Esophagus muscularis mucosa (tissue), 4 donors: ENCODE results near the gene ERF. TPM values are rescaled to one million over a fixed set of nuclear protein-coding genes. Genes with fewer than 3 reads are reported as not detected.

Source experiments
- DNase-seq: peaks from one replicate; pipeline ENCODE4 v3.0.0-alpha.2; 2017; ENCODE audit errors: extremely low spot score
- H3K27ac ChIP-seq, 4 donors: fragments of 200-600 bp; sonication (generic); replicated peaks in 1 of 4; 1 replicate in 3 of 4; 2 replicates in 1 of 4; pipeline ENCODE4 v1.5.1; 2016 to 2019; ENCODE audit warnings: mild to moderate bottlenecking in 1 of 4
- H3K27me3 ChIP-seq, 4 donors: fragments of 200-600 bp; sonication (generic); one replicate each; pipeline versions ENCODE4 v1.5.1 to v1.6.0; 2016 to 2019
- H3K36me3 ChIP-seq, 4 donors: fragments of 200-600 bp; sonication (generic); one replicate each; pipeline ENCODE4 v1.5.1; 2016 to 2019
- H3K4me1 ChIP-seq, 4 donors: fragments of 200-600 bp; sonication (generic); one replicate each; pipeline ENCODE4 v1.5.1; 2016 to 2019
- H3K4me3 ChIP-seq, 4 donors: fragments of 200-600 bp; sonication (generic); 1 replicate in 2 of 4; 2 replicates in 2 of 4; pipeline ENCODE4 v1.5.1; 2016 to 2019; ENCODE audit warnings: mild to moderate bottlenecking in 4 of 4, moderate library complexity in 1 of 4
- H3K9me3 ChIP-seq, 4 donors: fragments of 200-600 bp; sonication (generic); 1 replicate in 3 of 4; 2 replicates in 1 of 4; pipeline ENCODE4 v1.5.1; 2016 to 2019
- EP300 ChIP-seq: sonication (generic); formaldehyde crosslinking; IDR thresholded peaks from one replicate; pipeline ENCODE4 v1.6.1; 2017; ENCODE audit warnings: antibody characterized with exemption
- POLR2A ChIP-seq: fragments of 450-650 bp; IDR thresholded peaks from one replicate; pipeline ENCODE4 v1.6.1; 2017; ENCODE audit warnings: antibody characterized with exemption, moderate library complexity, mild to moderate bottlenecking, low read depth
- POLR2AphosphoS5 ChIP-seq, 2 donors: sonication (generic); formaldehyde crosslinking; IDR thresholded peaks; one replicate each; pipeline ENCODE4 v1.6.1; 2017; ENCODE audit warnings: antibody characterized with exemption in 2 of 2
- WGBS: methylation state at CpG from one replicate; pipeline ENCODE4 v1.1.5; 2018; 5-methylcytosine and 5-hydroxymethylcytosine counted together
- intact Hi-C: fragments of 100-400 bp; cut with DNase I; formaldehyde crosslinking; loops from one replicate; pipeline ENCODE4 v1.15.1; 2023
- total RNA-seq, 4 donors: library from RNA; depleted of rRNA; stranded (reverse); fragments of >200 nt; gene quantifications; one replicate each; pipeline versions ENCODE4 v1.1.0 to v1.2.1, GENCODE V29; 2016
- TF ChIP-seq, protein P1 (sequence below), 3 experiments: fragments of 200-600 bp in 2 of 3; fragments of 450-650 bp in 1 of 3; sonication (generic) in 2 of 3; IDR thresholded peaks; one replicate each; pipeline ENCODE4 v1.5.1; 2017 to 2019; ENCODE audit warnings: antibody characterized with exemption in 3 of 3, mild to moderate bottlenecking in 2 of 3, moderate library complexity in 1 of 3

The ERF gene
- total RNA-seq, 4 donors from 2014 or later = 16.6 to 38.8 (median 35.5) TPM

DNA sequence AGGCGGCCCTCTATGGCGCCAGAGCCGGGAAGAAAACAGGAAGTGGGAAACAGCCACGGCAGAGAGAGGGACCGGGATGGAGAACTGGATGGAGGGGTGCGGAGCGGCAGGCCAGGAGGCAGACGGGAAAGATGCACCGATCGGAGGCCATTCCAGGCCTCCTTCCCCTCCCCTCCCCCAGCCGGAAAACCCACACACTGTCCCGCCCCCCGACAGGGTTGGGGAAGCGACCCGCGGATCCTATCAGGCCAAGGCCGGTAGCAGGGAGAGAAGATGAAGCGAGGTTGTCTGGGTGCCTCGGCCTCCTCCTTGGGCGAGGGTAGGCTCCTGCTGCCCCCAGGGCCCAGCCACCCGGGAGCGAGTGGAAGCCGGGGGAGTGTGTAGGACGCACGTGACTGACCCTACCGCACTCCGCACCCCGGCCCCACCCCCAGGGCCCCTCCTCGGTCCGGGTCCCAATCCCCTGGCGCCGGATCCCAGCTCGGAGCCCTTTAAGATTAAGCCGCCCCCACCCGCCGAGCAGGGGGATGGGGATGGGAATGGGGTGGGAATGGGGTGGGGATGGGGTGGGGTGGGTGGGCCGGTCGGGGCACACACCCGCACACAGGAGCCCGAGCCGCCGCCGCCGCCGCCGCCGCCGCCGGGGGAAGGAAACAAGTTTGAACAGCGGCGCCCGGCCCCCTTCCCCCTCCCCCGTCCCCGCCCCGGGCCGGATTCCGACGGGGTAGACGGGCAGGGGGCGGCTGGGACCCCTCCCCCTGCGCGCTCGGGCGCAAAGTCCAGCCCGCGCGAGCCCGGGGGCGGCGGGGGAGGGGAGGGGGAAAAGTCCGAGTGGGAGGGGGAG is 1.5 kb downstream of the ERF start:
- peaks cover 57 to 70% (median 67%) of the 10 kb centered on the region in 4 donors for H3K4me1 ChIP-seq
- H3K27me3 ChIP-seq = no peaks in the 10 kb centered on the region
- peak overlapping the region; percentile 85 to 98 (median 96) for H3K4me3 ChIP-seq
- no peaks in the 10 kb centered on the region for H3K9me3 ChIP-seq
- 1% methylated on average over 30 of the region's 71 CpGs for WGBS
- no peak for DNase-seq
- H3K27ac ChIP-seq = peak overlapping the region; percentile 100
- TF ChIP-seq POLR2AphosphoS5 (IDR thresholded peaks at IDR 0.05) (peak; percentile 37 to 64), POLR2A (no peak)
- H3K36me3 ChIP-seq = peaks cover 5 to 20% (median 18%) of the 10 kb centered on the region in 4 donors
- intact Hi-C loops = no loop called here

DNA sequence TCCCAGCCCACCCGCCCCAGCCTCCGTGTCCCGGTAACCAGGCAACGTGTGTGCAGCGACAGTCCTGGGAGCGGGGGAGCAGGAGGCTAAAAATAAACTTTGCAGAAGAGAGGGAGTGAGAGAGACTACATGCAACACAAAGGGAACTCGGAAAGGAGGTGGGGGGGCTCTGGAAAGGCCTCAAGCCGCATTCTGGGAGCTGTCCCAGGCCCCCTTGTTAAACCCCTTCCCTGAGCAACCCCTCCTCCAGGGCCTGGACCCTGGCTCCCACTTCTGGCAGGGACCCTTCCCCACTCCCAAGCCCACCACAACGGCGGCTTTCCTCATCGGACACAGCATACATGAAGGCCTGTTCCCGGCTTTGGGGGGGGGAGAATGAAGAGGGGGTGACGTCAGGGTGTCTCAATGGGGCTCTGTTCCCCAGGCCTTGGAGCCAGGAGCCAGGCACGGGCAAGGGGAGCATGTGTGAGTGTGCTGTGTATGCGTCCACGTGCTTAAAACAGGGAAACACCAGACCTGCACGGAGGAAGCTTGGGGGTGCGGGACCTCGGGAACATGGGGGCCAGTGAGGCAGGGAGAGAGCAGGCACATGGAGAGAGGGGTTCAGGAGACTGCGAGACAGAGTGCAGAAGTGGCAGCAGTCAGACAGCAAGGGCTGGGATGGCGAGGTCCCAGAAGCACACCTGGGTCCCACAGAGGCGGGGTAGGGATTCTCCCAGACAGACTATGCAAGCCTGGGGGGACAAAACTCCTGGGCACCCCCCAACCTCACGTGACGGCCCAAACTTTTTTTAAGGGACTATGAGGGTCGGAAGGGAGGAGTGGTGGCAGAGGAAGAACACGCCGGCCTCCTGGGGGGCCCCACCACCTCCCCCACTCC is 2.3 kb downstream of the ERF start:
- 1% methylated on average over 16 of the region's 27 CpGs for WGBS
- H3K9me3 ChIP-seq = no peaks in the 10 kb centered on the region
- no peaks in the 10 kb centered on the region for H3K27me3 ChIP-seq
- intact Hi-C loops = no loop called here
- peaks cover 5 to 27% (median 23%) of the 10 kb centered on the region in 4 donors for H3K36me3 ChIP-seq
- TF ChIP-seq, protein P1, sequence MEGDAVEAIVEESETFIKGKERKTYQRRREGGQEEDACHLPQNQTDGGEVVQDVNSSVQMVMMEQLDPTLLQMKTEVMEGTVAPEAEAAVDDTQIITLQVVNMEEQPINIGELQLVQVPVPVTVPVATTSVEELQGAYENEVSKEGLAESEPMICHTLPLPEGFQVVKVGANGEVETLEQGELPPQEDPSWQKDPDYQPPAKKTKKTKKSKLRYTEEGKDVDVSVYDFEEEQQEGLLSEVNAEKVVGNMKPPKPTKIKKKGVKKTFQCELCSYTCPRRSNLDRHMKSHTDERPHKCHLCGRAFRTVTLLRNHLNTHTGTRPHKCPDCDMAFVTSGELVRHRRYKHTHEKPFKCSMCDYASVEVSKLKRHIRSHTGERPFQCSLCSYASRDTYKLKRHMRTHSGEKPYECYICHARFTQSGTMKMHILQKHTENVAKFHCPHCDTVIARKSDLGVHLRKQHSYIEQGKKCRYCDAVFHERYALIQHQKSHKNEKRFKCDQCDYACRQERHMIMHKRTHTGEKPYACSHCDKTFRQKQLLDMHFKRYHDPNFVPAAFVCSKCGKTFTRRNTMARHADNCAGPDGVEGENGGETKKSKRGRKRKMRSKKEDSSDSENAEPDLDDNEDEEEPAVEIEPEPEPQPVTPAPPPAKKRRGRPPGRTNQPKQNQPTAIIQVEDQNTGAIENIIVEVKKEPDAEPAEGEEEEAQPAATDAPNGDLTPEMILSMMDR (IDR thresholded peaks at IDR 0.05) = no peak
- TF ChIP-seq POLR2AphosphoS5 (IDR thresholded peaks at IDR 0.05) (peak; percentile 21 to 31), EP300 (no peak), POLR2A (no peak)
- peak overlapping the region; percentile 100 for H3K27ac ChIP-seq
- DNase-seq = no peak
- H3K4me3 ChIP-seq = peak overlapping the region; percentile 85 to 98 (median 96)
- peaks cover 57 to 79% (median 72%) of the 10 kb centered on the region in 4 donors for H3K4me1 ChIP-seq

DNA sequence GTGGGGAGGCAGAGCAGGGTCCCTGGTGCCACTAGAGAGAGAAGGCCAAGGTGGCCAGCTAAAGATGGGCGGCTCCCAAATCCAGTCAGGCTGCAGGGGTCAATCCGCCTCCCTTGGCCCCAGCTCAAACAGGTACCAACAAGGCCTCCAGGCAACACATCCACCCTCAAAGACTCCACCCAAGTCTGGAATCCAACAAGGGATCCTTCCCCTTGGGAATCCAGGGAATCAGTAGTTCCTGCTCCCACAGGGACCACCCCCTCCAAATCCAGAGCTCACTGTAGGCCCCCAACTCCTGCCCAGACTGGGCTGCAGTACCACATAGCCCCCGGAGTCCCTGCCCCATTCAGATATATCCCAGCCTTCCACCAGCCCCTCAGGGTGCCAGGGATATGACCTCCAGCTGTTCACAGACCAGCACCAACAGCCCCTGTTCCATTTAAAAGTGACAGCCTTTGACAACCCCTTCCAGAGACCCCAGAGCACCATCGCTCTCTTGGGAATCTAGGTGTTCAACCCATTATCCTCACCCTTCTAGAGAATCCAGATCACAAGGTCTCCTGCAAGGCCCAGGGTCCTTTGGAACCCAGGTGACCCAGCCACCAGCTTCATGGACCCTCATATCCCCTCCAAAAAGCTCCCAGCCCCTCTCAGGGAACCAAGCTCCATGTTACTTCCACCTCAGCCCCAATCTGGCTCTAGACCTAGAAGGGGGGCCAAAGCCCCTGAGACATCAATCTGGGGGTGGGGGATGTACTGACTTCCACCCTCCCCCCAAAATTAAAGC is 3.2 kb downstream of the ERF start:
- Histone ChIP-seq H3K4me1 (peaks cover 57 to 81% (median 73%) of the 10 kb centered on the region in 4 donors), H3K27me3 (no peaks in the 10 kb centered on the region), H3K4me3 (peak overlapping the region; percentile 85 to 98 (median 96)), H3K9me3 (no peaks in the 10 kb centered on the region), H3K27ac (peak overlapping the region; percentile 100), H3K36me3 (peaks cover 5 to 35% (median 23%) of the 10 kb centered on the region in 4 donors)
- intact Hi-C loops = no loop called here
- no peak for DNase-seq
- TF ChIP-seq EP300 = no peak
- 50% methylated on average over 4 of the region's 4 CpGs for WGBS

DNA sequence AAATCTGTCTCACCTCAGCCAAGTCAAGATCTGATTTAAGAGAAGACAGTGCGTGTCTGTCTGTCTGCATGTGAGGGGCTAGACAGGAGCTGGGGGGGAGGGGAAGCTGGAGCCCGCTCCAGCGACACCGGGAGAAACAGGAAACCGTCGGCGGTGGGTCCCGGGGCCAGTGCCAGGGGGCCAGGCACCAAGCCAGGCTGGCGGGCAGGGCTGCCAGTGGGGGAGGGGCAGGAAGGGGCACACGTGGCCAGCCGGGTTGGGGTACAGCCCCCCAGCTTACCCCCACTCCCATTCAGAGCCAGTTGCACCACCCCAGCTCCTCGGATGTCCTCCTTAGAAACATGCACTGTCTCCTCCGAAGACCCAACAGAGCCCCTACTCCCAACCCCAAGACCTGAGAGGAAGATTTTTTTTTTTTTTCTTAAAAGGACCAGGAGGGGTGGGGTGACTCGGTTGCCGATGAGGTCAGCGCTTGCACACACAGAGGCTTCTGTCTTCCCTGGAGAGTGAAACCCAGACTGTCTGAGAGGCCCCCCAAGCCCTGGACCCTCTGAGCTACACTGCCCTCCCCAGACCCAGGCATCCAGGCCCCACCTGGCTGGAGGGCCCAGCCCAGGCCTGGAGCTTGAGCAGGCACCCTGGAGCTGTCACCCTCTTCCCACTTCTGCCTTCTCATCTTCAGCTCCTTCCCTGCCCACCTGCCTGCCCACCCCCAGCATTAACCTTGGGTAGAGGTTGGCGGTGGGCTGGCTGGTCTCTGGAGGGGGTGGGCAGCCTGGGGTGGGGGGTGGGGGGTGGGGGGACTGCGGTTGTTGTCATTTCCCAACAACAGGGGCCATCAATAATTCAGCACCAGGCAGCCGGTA is 4.0 kb downstream of the ERF start:
- DNase-seq = no peak
- no peaks in the 10 kb centered on the region for H3K9me3 ChIP-seq
- H3K36me3 ChIP-seq = peaks cover 5 to 37% (median 23%) of the 10 kb centered on the region in 4 donors
- peak overlapping the region; percentile 85 to 98 (median 96) for H3K4me3 ChIP-seq
- intact Hi-C loops = no loop called here
- peaks cover 59 to 81% (median 73%) of the 10 kb centered on the region in 4 donors for H3K4me1 ChIP-seq
- peak overlapping the region; percentile 100 for H3K27ac ChIP-seq
- WGBS = 10% methylated on average over 10 of the region's 19 CpGs
- H3K27me3 ChIP-seq = no peaks in the 10 kb centered on the region
- TF ChIP-seq EP300 = no peak
- TF ChIP-seq, protein P1 (IDR thresholded peaks at IDR 0.05) = no peak
- TF ChIP-seq POLR2A = no peak
- peak in 1 of 2 donors; percentile 10 for TF ChIP-seq POLR2AphosphoS5 (IDR thresholded peaks at IDR 0.05)

DNA sequence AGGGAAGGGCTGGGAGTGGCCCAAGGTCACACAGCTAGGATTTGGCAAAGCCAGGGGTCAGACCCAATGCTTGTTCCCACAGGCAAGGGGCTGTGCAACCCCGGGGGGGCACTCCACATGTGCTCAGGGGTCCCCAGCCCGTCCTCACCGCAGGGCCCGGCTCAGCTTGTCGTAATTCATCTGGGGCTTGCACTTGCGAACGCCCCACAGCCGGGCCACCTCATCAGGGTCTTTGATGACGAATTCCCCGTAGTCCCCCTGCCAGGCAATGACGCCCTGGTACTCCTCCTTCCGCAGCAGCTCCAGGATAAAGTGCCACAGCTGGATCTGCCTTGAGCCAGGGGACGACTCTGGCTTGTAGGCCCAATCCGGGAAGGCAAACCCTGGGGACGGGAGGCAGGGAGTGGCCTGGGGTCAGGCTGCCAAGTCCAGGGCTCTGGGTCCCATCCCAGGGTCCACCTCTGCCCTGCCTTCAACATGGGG is 4.7 kb downstream of the ERF start:
- H3K4me3 ChIP-seq = peak overlapping the region; percentile 85 to 98 (median 96)
- H3K36me3 ChIP-seq = peaks cover 5 to 37% (median 23%) of the 10 kb centered on the region in 4 donors
- H3K27me3 ChIP-seq = no peaks in the 10 kb centered on the region
- peak overlapping the region; percentile 100 for H3K27ac ChIP-seq
- H3K9me3 ChIP-seq = no peaks in the 10 kb centered on the region
- intact Hi-C loops = no loop called here
- WGBS = 40% methylated on average over 8 of the region's 15 CpGs
- H3K4me1 ChIP-seq = peaks cover 66 to 81% (median 73%) of the 10 kb centered on the region in 4 donors
- no peak for DNase-seq
- TF ChIP-seq, protein P1 (IDR thresholded peaks at IDR 0.05) = no peak
- TF ChIP-seq POLR2AphosphoS5 (IDR thresholded peaks at IDR 0.05) = peak in 1 of 2 donors; percentile 12
